WTC11 (cell line): ENCODE measurements around the gene PRKCB. TPM values are rescaled to one million over a fixed set of nuclear protein-coding genes. Genes with fewer than 3 reads are reported as not detected.

ENCODE experiments used
- ATAC-seq: fragments of 200-7000 bp; cut with Tn5 transposase; 2 replicates; pipeline ENCODE4 v1.10.0; 2021; ENCODE audit warnings: mild to moderate bottlenecking, moderate library complexity
- CTCF ChIA-PET: fragments of 300-600 bp; sonication (Branson Sonifier 250); formaldehyde crosslinking; loops from one replicate; lab custom pipeline; 2021; ENCODE audit warnings: antibody characterized with exemption; lab: Charles Lee
- POLR2A ChIA-PET: fragments of 350-600 bp; sonication (Branson Sonifier 250); formaldehyde crosslinking; loops from one replicate; lab custom pipeline; 2021; ENCODE audit warnings: antibody characterized with exemption; lab: Charles Lee
- DNase-seq: peaks from one replicate; pipeline ENCODE4 v3.0.0; 2021; ENCODE audit warnings: low spot score
- H3K27ac Mint-ChIP-seq: 2 replicates; pipeline ENCODE4 v1.8.0; 2021; ENCODE audit warnings: mixed read lengths
- H3K27me3 Mint-ChIP-seq: 2 replicates; pipeline ENCODE4 v1.8.0; 2021; ENCODE audit warnings: low read depth, mild to moderate bottlenecking, moderate library complexity, mixed read lengths
- H3K36me3 Mint-ChIP-seq: 2 replicates; pipeline ENCODE4 v1.8.0; 2021; ENCODE audit warnings: mixed read lengths
- H3K4me1 Mint-ChIP-seq: 2 replicates; pipeline ENCODE4 v1.8.0; 2022; ENCODE audit warnings: mixed read lengths
- H3K4me3 Mint-ChIP-seq: 2 replicates; pipeline ENCODE4 v1.8.0; 2021; ENCODE audit warnings: mild to moderate bottlenecking, moderate library complexity, mixed read lengths
- H3K9me3 Mint-ChIP-seq: 2 replicates; pipeline ENCODE4 v1.8.0; 2021; ENCODE audit warnings: mixed read lengths
- CREB1 ChIP-seq: sonication (generic); formaldehyde crosslinking; IDR thresholded peaks from 2 replicates; pipeline ENCODE4 v1.8.0; 2023; ENCODE audit warnings: mild to moderate bottlenecking, missing genetic modification reagents
- EMX1 ChIP-seq: fragments of 250-450 bp; sonication (Bioruptor Pico); IDR thresholded peaks from 2 replicates; pipeline ENCODE4 v1.8.0; 2021; ENCODE audit warnings: mild to moderate bottlenecking
- FOXK1 ChIP-seq: sonication (generic); formaldehyde crosslinking; IDR thresholded peaks from 2 replicates; pipeline ENCODE4 v1.8.0; 2022; ENCODE audit warnings: mild to moderate bottlenecking, moderate library complexity, missing genetic modification reagents
- KAT7 ChIP-seq: sonication (generic); formaldehyde crosslinking; IDR thresholded peaks from 2 replicates; pipeline ENCODE4 v1.8.1; 2023; ENCODE audit warnings: missing genetic modification reagents, mild to moderate bottlenecking, borderline replicate concordance
- MXD4 ChIP-seq: fragments of 250-450 bp; sonication (Bioruptor Pico); IDR thresholded peaks from 2 replicates; pipeline ENCODE4 v1.8.0; 2021; ENCODE audit warnings: mild to moderate bottlenecking, moderate library complexity, borderline replicate concordance
- NR2C2 ChIP-seq: sonication (generic); formaldehyde crosslinking; IDR thresholded peaks from 2 replicates; pipeline ENCODE4 v1.8.0; 2022; ENCODE audit warnings: mild to moderate bottlenecking, missing genetic modification reagents
- NR3C1 ChIP-seq: sonication (generic); formaldehyde crosslinking; conservative IDR thresholded peaks from 2 replicates; pipeline ENCODE4 v1.8.1; 2023; ENCODE audit warnings: low read depth, mild to moderate bottlenecking, missing genetic modification reagents
- OVOL2 ChIP-seq: fragments of 250-450 bp; sonication (Bioruptor Pico); IDR thresholded peaks from 2 replicates; pipeline ENCODE4 v1.9.0; 2021; ENCODE audit warnings: mild to moderate bottlenecking, borderline replicate concordance
- PRRX2 ChIP-seq: fragments of 250-450 bp; sonication (Bioruptor Pico); IDR thresholded peaks from 2 replicates; pipeline ENCODE4 v1.8.0; 2021; ENCODE audit warnings: mild to moderate bottlenecking
- USF1 ChIP-seq: sonication (generic); formaldehyde crosslinking; IDR thresholded peaks from 2 replicates; pipeline ENCODE4 v1.8.0; 2022; ENCODE audit warnings: mild to moderate bottlenecking, missing genetic modification reagents
- USF2 ChIP-seq: sonication (generic); formaldehyde crosslinking; IDR thresholded peaks from 2 replicates; pipeline ENCODE4 v1.8.1; 2023; ENCODE audit warnings: mild to moderate bottlenecking, missing genetic modification reagents, moderate library complexity
- ZBTB21 ChIP-seq: sonication (generic); formaldehyde crosslinking; IDR thresholded peaks from 2 replicates; pipeline ENCODE4 v1.8.1; 2023; ENCODE audit warnings: mild to moderate bottlenecking, missing genetic modification reagents, borderline replicate concordance
- ZBTB43 ChIP-seq: sonication (generic); formaldehyde crosslinking; IDR thresholded peaks from 2 replicates; pipeline ENCODE4 v1.8.1; 2023; ENCODE audit warnings: mild to moderate bottlenecking, missing genetic modification reagents
- ZMAT4 ChIP-seq: fragments of 250-450 bp; sonication (Bioruptor Pico); IDR thresholded peaks from 2 replicates; pipeline ENCODE4 v1.9.0; 2021; ENCODE audit warnings: mild to moderate bottlenecking
- ZNF232 ChIP-seq: sonication (generic); formaldehyde crosslinking; IDR thresholded peaks from 2 replicates; pipeline ENCODE4 v1.8.0; 2022; ENCODE audit warnings: mild to moderate bottlenecking, missing genetic modification reagents
- ZNF281 ChIP-seq: sonication (generic); formaldehyde crosslinking; IDR thresholded peaks from 2 replicates; pipeline ENCODE4 v1.8.0; 2023; ENCODE audit warnings: mild to moderate bottlenecking, missing genetic modification reagents
- total RNA-seq: library from RNA; stranded (reverse); gene quantifications from 3 replicates; pipeline ENCODE4 v1.2.3, GENCODE V29; 2021
- TF ChIP-seq, protein P1 (sequence below): sonication (generic); formaldehyde crosslinking; IDR thresholded peaks from 2 replicates; pipeline ENCODE4 v1.8.1; 2023; ENCODE audit warnings: mild to moderate bottlenecking, missing genetic modification reagents
- TF ChIP-seq, protein P2 (sequence below): sonication (generic); formaldehyde crosslinking; IDR thresholded peaks from 2 replicates; pipeline ENCODE4 v1.8.0; 2022; ENCODE audit warnings: mild to moderate bottlenecking, missing genetic modification reagents
- TF ChIP-seq, protein P3 (sequence below): sonication (generic); formaldehyde crosslinking; IDR thresholded peaks from 2 replicates; pipeline ENCODE4 v1.8.1; 2022; ENCODE audit warnings: low read depth, missing genetic modification reagents, borderline replicate concordance

Gene PRKCB
- total RNA-seq, 1 experiment from 2014 or later: 6.9 TPM

- Mint-ChIP-seq H3K36me3 (no peaks in the 10 kb centered on the region), H3K4me3 (no peak overlapping the region), H3K9me3 (peaks cover 8% of the 10 kb centered on the region), H3K4me1 (no peaks in the 10 kb centered on the region), H3K27me3 (peaks cover 8% of the 10 kb centered on the region; the same call in 1 of the 2 replicates), H3K27ac (no peak overlapping the region)
- TF ChIP-seq PRRX2 (CRISPR knock-in tag) (no peak), OVOL2 (CRISPR knock-in tag) (no peak), ZBTB43 (no peak), EMX1 (CRISPR knock-in tag) (no peak)
- TF ChIP-seq, protein P1, sequence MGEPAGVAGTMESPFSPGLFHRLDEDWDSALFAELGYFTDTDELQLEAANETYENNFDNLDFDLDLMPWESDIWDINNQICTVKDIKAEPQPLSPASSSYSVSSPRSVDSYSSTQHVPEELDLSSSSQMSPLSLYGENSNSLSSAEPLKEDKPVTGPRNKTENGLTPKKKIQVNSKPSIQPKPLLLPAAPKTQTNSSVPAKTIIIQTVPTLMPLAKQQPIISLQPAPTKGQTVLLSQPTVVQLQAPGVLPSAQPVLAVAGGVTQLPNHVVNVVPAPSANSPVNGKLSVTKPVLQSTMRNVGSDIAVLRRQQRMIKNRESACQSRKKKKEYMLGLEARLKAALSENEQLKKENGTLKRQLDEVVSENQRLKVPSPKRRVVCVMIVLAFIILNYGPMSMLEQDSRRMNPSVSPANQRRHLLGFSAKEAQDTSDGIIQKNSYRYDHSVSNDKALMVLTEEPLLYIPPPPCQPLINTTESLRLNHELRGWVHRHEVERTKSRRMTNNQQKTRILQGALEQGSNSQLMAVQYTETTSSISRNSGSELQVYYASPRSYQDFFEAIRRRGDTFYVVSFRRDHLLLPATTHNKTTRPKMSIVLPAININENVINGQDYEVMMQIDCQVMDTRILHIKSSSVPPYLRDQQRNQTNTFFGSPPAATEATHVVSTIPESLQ (CRISPR knock-in tag): no peak
- TF ChIP-seq, protein P2, sequence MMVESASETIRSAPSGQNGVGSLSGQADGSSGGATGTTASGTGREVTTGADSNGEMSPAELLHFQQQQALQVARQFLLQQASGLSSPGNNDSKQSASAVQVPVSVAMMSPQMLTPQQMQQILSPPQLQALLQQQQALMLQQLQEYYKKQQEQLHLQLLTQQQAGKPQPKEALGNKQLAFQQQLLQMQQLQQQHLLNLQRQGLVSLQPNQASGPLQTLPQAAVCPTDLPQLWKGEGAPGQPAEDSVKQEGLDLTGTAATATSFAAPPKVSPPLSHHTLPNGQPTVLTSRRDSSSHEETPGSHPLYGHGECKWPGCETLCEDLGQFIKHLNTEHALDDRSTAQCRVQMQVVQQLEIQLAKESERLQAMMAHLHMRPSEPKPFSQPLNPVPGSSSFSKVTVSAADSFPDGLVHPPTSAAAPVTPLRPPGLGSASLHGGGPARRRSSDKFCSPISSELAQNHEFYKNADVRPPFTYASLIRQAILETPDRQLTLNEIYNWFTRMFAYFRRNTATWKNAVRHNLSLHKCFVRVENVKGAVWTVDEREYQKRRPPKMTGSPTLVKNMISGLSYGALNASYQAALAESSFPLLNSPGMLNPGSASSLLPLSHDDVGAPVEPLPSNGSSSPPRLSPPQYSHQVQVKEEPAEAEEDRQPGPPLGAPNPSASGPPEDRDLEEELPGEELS (CRISPR knock-in tag): no peak
- TF ChIP-seq, protein P3, sequence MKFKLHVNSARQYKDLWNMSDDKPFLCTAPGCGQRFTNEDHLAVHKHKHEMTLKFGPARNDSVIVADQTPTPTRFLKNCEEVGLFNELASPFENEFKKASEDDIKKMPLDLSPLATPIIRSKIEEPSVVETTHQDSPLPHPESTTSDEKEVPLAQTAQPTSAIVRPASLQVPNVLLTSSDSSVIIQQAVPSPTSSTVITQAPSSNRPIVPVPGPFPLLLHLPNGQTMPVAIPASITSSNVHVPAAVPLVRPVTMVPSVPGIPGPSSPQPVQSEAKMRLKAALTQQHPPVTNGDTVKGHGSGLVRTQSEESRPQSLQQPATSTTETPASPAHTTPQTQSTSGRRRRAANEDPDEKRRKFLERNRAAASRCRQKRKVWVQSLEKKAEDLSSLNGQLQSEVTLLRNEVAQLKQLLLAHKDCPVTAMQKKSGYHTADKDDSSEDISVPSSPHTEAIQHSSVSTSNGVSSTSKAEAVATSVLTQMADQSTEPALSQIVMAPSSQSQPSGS: no peak
- POLR2A ChIA-PET: no interaction called here
- no peak for DNase-seq
- CTCF ChIA-PET: interaction anchor here (0.5 to 1.2 kb wide), 2 partner anchors 15 to 112 kb away, joined by 3 read pairs; no protein-coding TSS in a partner anchor
- ATAC-seq: no peak
These were observed 94.1 kb downstream of the PRKCB start for GRCh38 chr16:23929856-23930255.

DNA sequence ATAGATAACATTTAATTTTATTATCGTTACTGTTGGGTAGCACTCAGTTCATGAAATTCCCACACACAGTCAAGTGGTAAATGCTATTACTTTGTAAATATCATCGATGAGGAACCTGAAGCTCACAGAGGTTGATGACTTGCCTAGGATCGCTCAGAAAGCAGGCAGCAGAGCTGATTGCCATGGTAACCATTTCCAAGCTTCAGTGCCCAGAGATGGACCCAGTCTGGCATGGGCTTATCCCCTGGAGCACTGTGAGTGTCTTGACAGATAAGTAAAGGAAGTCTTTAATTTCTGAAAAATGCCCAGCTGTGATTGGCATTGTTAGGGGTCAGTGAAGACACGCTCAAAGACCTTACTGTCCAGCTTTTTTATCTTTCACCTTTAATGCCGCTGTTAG, 95.0 kb downstream of the PRKCB start:
- H3K36me3 Mint-ChIP-seq: no peaks in the 10 kb centered on the region
- DNase-seq (no peak), ATAC-seq (no peak)
- ChIA-PET CTCF (interaction anchor here (1.2 kb wide), 1 partner anchor 111 kb away, joined by 3 read pairs; no protein-coding TSS in a partner anchor), POLR2A (no interaction called here)
- TF ChIP-seq NR3C1 (CRISPR knock-in tag): no peak
- no peak for TF ChIP-seq ZMAT4 (CRISPR knock-in tag)
- TF ChIP-seq MXD4 (CRISPR knock-in tag): no peak
- no peak overlapping the region for H3K4me3 Mint-ChIP-seq
- peaks cover 8% of the 10 kb centered on the region for H3K9me3 Mint-ChIP-seq
- no peaks in the 10 kb centered on the region for H3K4me1 Mint-ChIP-seq
- H3K27me3 Mint-ChIP-seq: peaks cover 12% of the 10 kb centered on the region; the same call in 1 of the 2 replicates
- no peak overlapping the region for H3K27ac Mint-ChIP-seq

DNA sequence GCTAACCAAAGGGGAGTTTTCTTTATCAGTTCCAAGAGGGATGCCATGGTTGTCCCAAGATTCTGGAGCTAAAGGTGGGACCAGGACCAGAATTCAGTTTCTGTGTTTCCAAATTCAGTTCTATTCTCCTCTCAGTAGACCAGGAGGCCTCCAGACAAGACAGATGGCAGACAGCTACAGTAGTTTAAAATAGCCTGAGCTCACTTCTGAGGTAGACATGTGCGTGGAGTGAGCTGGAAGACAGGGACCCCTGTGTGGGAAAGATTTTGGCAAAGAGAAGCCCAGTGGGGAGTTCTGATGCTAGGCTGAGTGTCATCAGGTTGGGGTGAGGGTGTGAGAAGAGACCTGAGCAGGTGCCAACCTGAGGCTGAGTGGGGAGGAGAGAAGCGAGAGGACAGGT, 95.4 kb downstream of the PRKCB start:
- Mint-ChIP-seq H3K27me3 (peaks cover 14% of the 10 kb centered on the region; the same call in 1 of the 2 replicates), H3K36me3 (no peaks in the 10 kb centered on the region), H3K27ac (no peak overlapping the region), H3K4me3 (no peak overlapping the region), H3K9me3 (peaks cover 8% of the 10 kb centered on the region), H3K4me1 (no peaks in the 10 kb centered on the region)
- CTCF ChIA-PET: interaction anchor here (1.2 kb wide), 1 partner anchor 111 kb away, joined by 3 read pairs; no protein-coding TSS in a partner anchor
- DNase-seq: no peak
- POLR2A ChIA-PET: no interaction called here
- no peak for ATAC-seq
- TF ChIP-seq ZBTB21 (no peak), ZNF281 (CRISPR knock-in tag) (no peak), FOXK1 (CRISPR knock-in tag) (no peak), CREB1 (CRISPR knock-in tag) (no peak), ZNF232 (CRISPR knock-in tag) (no peak), NR2C2 (CRISPR knock-in tag) (no peak), USF1 (CRISPR knock-in tag) (no peak), KAT7 (CRISPR knock-in tag) (no peak), NR3C1 (CRISPR knock-in tag) (no peak), ZMAT4 (CRISPR knock-in tag) (no peak), USF2 (CRISPR knock-in tag) (no peak)
